ENCODE data around the gene ZNF530.

- no peak for TF ChIP-seq CTCF (IDR thresholded peaks at IDR 0.05 in 2 of 3, conservative IDR thresholded peaks at IDR 0.05 in 1 of 3; ENCODE audit: borderline replicate concordance in 1 of 3, insufficient read depth in 1 of 3, low read depth in 2 of 3, low read length in 2 of 3)
- TF ChIP-seq POLR2A (IDR thresholded peaks at IDR 0.05; ENCODE audit: borderline replicate concordance, extremely low read depth, insufficient read depth, insufficient read length) = no peak
- no peak for TF ChIP-seq REST (IDR thresholded peaks at IDR 0.05; ENCODE audit: low read depth)
- no peak for TF ChIP-seq RAD21 (IDR thresholded peaks at IDR 0.05; ENCODE audit: low read depth)
These were observed 21.1 kb downstream of the ZNF530 start for GRCh38 chr19:57620673-57621348.

All from HCT116 (cell line).